DOHH2 (cell line): ENCODE results near the gene SLC25A23.

Experiments
- EZH2phosphoT487 ChIP-seq: fragments of 200-600 bp; sonication (generic); IDR thresholded peaks from 2 replicates; pipeline ENCODE4 v1.6.1; 2017; ENCODE audit warnings: borderline replicate concordance, mild to moderate bottlenecking, antibody characterized with exemption, low read length, moderate library complexity, mixed read lengths
- TF ChIP-seq, protein P1 (sequence below): fragments of 200-600 bp; sonication (generic); IDR thresholded peaks from one replicate; pipeline ENCODE4 v1.5.1; 2014; ENCODE audit warnings: antibody characterized with exemption, mild to moderate bottlenecking, low read depth, low read length; ENCODE audit not compliant: poor library complexity, severe bottlenecking

DNA sequence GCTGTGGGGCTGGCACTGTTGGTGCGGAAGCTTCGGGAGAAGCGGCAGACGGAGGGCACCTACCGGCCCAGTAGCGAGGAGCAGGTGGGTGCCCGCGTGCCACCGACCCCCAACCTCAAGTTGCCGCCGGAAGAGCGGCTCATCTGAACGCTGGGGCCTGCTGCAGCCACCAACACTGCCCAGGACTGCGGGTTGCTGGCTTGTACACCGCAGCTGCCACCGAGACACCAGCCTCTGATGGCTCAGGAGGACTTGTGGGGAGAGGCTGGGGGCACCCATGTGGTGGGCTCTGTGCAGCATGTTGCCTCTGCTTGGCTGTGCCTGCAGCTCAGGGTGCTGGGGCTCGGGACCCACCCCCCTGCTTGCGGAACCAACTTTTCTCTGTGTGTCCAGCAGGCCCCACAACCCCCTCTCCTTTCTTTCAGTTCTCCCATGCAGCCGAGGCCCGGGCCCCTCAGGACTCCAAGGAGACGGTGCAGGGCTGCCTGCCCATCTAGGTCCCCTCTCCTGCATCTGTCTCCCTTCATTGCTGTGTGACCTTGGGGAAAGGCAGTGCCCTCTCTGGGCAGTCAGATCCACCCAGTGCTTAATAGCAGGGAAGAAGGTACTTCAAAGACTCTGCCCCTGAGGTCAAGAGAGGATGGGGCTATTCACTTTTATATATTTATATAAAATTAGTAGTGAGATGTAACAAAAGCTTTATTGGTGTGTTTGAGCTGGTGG is 7.1 kb upstream of the SLC25A23 start:
- TF ChIP-seq, protein P1, sequence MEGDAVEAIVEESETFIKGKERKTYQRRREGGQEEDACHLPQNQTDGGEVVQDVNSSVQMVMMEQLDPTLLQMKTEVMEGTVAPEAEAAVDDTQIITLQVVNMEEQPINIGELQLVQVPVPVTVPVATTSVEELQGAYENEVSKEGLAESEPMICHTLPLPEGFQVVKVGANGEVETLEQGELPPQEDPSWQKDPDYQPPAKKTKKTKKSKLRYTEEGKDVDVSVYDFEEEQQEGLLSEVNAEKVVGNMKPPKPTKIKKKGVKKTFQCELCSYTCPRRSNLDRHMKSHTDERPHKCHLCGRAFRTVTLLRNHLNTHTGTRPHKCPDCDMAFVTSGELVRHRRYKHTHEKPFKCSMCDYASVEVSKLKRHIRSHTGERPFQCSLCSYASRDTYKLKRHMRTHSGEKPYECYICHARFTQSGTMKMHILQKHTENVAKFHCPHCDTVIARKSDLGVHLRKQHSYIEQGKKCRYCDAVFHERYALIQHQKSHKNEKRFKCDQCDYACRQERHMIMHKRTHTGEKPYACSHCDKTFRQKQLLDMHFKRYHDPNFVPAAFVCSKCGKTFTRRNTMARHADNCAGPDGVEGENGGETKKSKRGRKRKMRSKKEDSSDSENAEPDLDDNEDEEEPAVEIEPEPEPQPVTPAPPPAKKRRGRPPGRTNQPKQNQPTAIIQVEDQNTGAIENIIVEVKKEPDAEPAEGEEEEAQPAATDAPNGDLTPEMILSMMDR = no peak
- no peak for TF ChIP-seq EZH2phosphoT487
